AML-193 (cell line): ENCODE results near the gene HOXD12.

ENCODE experiments used
- DNase-seq, 2 experiments: peaks; one replicate each; lab custom pipeline; 2025; lab: John Stamatoyannopoulos, UW

Gene HOXD12

GRCh38 chr2:176105078-176105729 lies 5.6 kb downstream of the HOXD12 start:
- DNase-seq: no peak

GRCh38 chr2:176105730-176106580 lies 6.4 kb downstream of the HOXD12 start:
- no peak for DNase-seq

GRCh38 chr2:176106581-176107539 lies 7.3 kb downstream of the HOXD12 start, which contains the start of gene HOXD11:
Gene HOXD11, plus strand, starts transcription at chr2:176107280. Its CDS starts 76 bp downstream, at chr2:176107356.
- no peak for DNase-seq

GRCh38 chr2:176107731-176108181 lies 8.2 kb downstream of the HOXD12 start:
- DNase-seq: no peak

GRCh38 chr2:176109192-176109901 lies 9.8 kb downstream of the HOXD12 start:
- no peak for DNase-seq

- no peak for DNase-seq
These were observed 10.4 kb downstream of the HOXD12 start for GRCh38 chr2:176109946-176110345.

- no peak for DNase-seq
These were observed 11.1 kb downstream of the HOXD12 start for GRCh38 chr2:176110415-176111308.

- DNase-seq: no peak
These were observed 11.7 kb downstream of the HOXD12 start for GRCh38 chr2:176111309-176111663.

GRCh38 chr2:176111846-176112374 lies 12.3 kb downstream of the HOXD12 start:
- DNase-seq: no peak

- DNase-seq: no peak
These were observed 13.0 kb downstream of the HOXD12 start for GRCh38 chr2:176112375-176113302.

GRCh38 chr2:176114120-176114929 lies 14.7 kb downstream of the HOXD12 start:
- DNase-seq: no peak

- DNase-seq: no peak
These were observed 15.5 kb downstream of the HOXD12 start for GRCh38 chr2:176114930-176115625.

- no peak for DNase-seq
These were observed 16.6 kb downstream of the HOXD12 start, which contains the start of gene HOXD10 for GRCh38 chr2:176115883-176116813. Gene HOXD10, plus strand, starts transcription at chr2:176116778. Its CDS starts 56 bp downstream, at chr2:176116834.

- no peak for DNase-seq
These were observed 17.7 kb downstream of the HOXD12 start for GRCh38 chr2:176117162-176117822.

GRCh38 chr2:176117823-176118371 lies 18.3 kb downstream of the HOXD12 start:
- no peak for DNase-seq
